HCT116 (cell line): ENCODE measurements around the gene AFAP1. TPM values are rescaled to one million over a fixed set of nuclear protein-coding genes. Genes with fewer than 3 reads are reported as not detected.

Experiments
- ATAC-seq: fragments of 200-7000 bp; cut with Tn5 transposase; 2 replicates; pipeline ENCODE4 v1.9.1; 2020; ENCODE audit warnings: mild to moderate bottlenecking, moderate library complexity
- BruUV-seq: library from RNA; stranded (reverse); fragments of 400-500 nt; replicated peaks from 2 replicates; lab custom pipeline; 2021; lab: Mats Ljungman, UMichigan
- CTCF ChIA-PET: fragments of 300-600 bp; sonication (Branson Sonifier 250); formaldehyde crosslinking; loops from one replicate; lab custom pipeline; 2021; ENCODE audit warnings: antibody characterized with exemption; lab: Charles Lee
- POLR2A ChIA-PET: fragments of 300-600, 350-600 bp; sonication (Branson Sonifier 250); formaldehyde crosslinking; loops from one replicate; lab custom pipeline; 2021; ENCODE audit warnings: antibody characterized with exemption; lab: Charles Lee
- RAD21 ChIA-PET, 2 experiments: fragments of 300-600 bp; sonication (Branson Sonifier 250); formaldehyde crosslinking; loops; one replicate each; lab custom pipeline; 2023; ENCODE audit warnings: low total read pairs in 2 of 2; ENCODE audit not compliant: uncharacterized antibody in 2 of 2, unreplicated experiment in 2 of 2, low non-redundant PET in 1 of 2; lab: Charles Lee
- DNase-seq: peaks from one replicate; pipeline ENCODE4 v3.0.0-alpha.2; 2010; ENCODE audit warnings: low read depth, low spot score
- H2AFZ ChIP-seq: fragments of 200-600 bp; shearing (Covaris generic), sonication (generic); 2 replicates; pipeline ENCODE4 v1.6.1; 2017; ENCODE audit warnings: low read depth, mixed run types, mixed read lengths, antibody characterized with exemption, low read length; ENCODE audit not compliant: poor library complexity, severe bottlenecking
- H3K27ac ChIP-seq: 2 replicates; pipeline ENCODE4 v1.5.1; 2012; ENCODE audit warnings: low read depth, low read length
- H3K27me3 ChIP-seq: fragments of 200-600 bp; sonication (generic); 2 replicates; pipeline ENCODE4 v1.6.1; 2016; ENCODE audit warnings: mixed run types, low read length, mixed read lengths; ENCODE audit not compliant: insufficient read depth
- H3K36me3 ChIP-seq, 2 experiments: fragments of 200-500 bp in 1 of 2; fragments of 200-600 bp in 1 of 2; sonication (Bioruptor generic) in 1 of 2; sonication (generic) in 1 of 2; 2 replicates each; pipeline versions ENCODE4 v1.5.1 to v1.6.1; 2014 to 2016; ENCODE audit warnings: low read length in 2 of 2, inconsistent platforms in 1 of 2, mixed read lengths in 1 of 2, mixed run types in 1 of 2; ENCODE audit not compliant: insufficient read depth in 2 of 2, control insufficient read depth in 1 of 2
- H3K4me1 ChIP-seq, 2 experiments: fragments of 200-600 bp in 1 of 2; sonication (generic) in 1 of 2; 2 replicates each; pipeline versions ENCODE4 v1.5.1 to v1.6.1; 2012 to 2017; ENCODE audit warnings: low read length in 2 of 2, inconsistent platforms in 1 of 2, mild to moderate bottlenecking in 1 of 2, mixed read lengths in 1 of 2, mixed run types in 1 of 2, moderate library complexity in 1 of 2; ENCODE audit not compliant: insufficient read depth in 2 of 2, control insufficient read depth in 1 of 2
- H3K4me2 ChIP-seq: fragments of 200-600 bp; sonication (generic); 2 replicates; pipeline ENCODE4 v1.6.1; 2017; ENCODE audit warnings: mixed run types, low read length, mixed read lengths
- H3K4me3 ChIP-seq, 2 experiments: fragments of 200-600 bp in 1 of 2; sonication (generic) in 1 of 2; replicated peaks in 1 of 2; 2 replicates each; pipeline ENCODE4 v1.5.1; 2011 to 2016; ENCODE audit warnings: low read length in 2 of 2, control low read depth in 1 of 2, low read depth in 1 of 2, mild to moderate bottlenecking in 1 of 2, mixed read lengths in 1 of 2, mixed run types in 1 of 2
- H3K79me2 ChIP-seq: fragments of 200-600 bp; sonication (generic); 2 replicates; pipeline ENCODE4 v1.6.1; 2017; ENCODE audit warnings: mild to moderate bottlenecking, mixed run types, low read length, moderate library complexity, mixed read lengths; ENCODE audit not compliant: insufficient read depth
- H3K9ac ChIP-seq: fragments of 200-600 bp; sonication (generic); 2 replicates; pipeline ENCODE4 v1.6.1; 2016; ENCODE audit warnings: low read length, mixed read lengths
- H3K9me2 ChIP-seq: fragments of 200-600 bp; sonication (generic), shearing (Covaris generic); 2 replicates; pipeline ENCODE4 v1.6.1; 2017; ENCODE audit warnings: mixed run types, mild to moderate bottlenecking, moderate library complexity; ENCODE audit not compliant: insufficient read depth
- H3K9me3 ChIP-seq, 2 experiments: fragments of 200-500 bp in 1 of 2; fragments of 200-600 bp in 1 of 2; sonication (Bioruptor generic) in 1 of 2; sonication (generic) in 1 of 2; 2 replicates each; pipeline ENCODE4 v1.6.1; 2014 to 2017; ENCODE audit warnings: low read length in 2 of 2, mixed read lengths in 2 of 2, inconsistent platforms in 1 of 2, low read depth in 1 of 2, mild to moderate bottlenecking in 1 of 2, mixed run types in 1 of 2, moderate library complexity in 1 of 2; ENCODE audit not compliant: control insufficient read depth in 1 of 2, insufficient read depth in 1 of 2
- H4K20me1 ChIP-seq: fragments of 200-600 bp; sonication (generic), shearing (Covaris generic); 2 replicates; pipeline ENCODE4 v1.6.1; 2017; ENCODE audit warnings: mixed run types, mild to moderate bottlenecking, moderate library complexity; ENCODE audit not compliant: insufficient read depth
- ATF3 ChIP-seq: IDR thresholded peaks from 2 replicates; pipeline ENCODE4 v1.6.1; 2012
- CTCF ChIP-seq, 3 experiments: fragments of 200-600 bp in 1 of 3; sonication (generic) in 1 of 3; IDR thresholded peaks in 2 of 3; conservative IDR thresholded peaks in 1 of 3; 2 replicates each; pipeline ENCODE4 v1.5.1; 2012 to 2017; ENCODE audit warnings: low read depth in 2 of 3, low read length in 2 of 3, antibody characterized with exemption in 1 of 3, borderline replicate concordance in 1 of 3, control low read depth in 1 of 3, mild to moderate bottlenecking in 1 of 3, mixed read lengths in 1 of 3, mixed run types in 1 of 3, moderate library complexity in 1 of 3; ENCODE audit not compliant: insufficient read depth in 1 of 3
- EGR1 ChIP-seq: IDR thresholded peaks from 2 replicates; pipeline ENCODE4 v1.6.1; 2012; ENCODE audit warnings: low read depth
- ELF1 ChIP-seq: IDR thresholded peaks from 2 replicates; pipeline ENCODE4 v1.6.1; 2012; ENCODE audit warnings: low read depth, borderline replicate concordance
- EZH2 ChIP-seq: fragments of 200-600 bp; sonication (generic); IDR thresholded peaks from 2 replicates; pipeline ENCODE4 v1.6.1; 2017; ENCODE audit warnings: antibody characterized with exemption, mixed run types
- EZH2phosphoT487 ChIP-seq: fragments of 200-600 bp; IDR thresholded peaks from 2 replicates; pipeline ENCODE4 v1.6.1; 2018; ENCODE audit warnings: antibody characterized with exemption, borderline replicate concordance
- FOSL1 ChIP-seq: IDR thresholded peaks from 2 replicates; pipeline ENCODE4 v1.6.1; 2012; ENCODE audit warnings: low read depth
- MAX ChIP-seq: IDR thresholded peaks from 2 replicates; pipeline ENCODE4 v1.6.1; 2012
- POLR2AphosphoS5 ChIP-seq: IDR thresholded peaks from 2 replicates; pipeline ENCODE4 v1.6.1; 2011; ENCODE audit warnings: mild to moderate bottlenecking, low read depth, low read length, moderate library complexity
- REST ChIP-seq: IDR thresholded peaks from 2 replicates; pipeline ENCODE4 v1.6.1; 2012; ENCODE audit warnings: low read depth
- SIN3A ChIP-seq: IDR thresholded peaks from 2 replicates; pipeline ENCODE4 v1.6.1; 2012; ENCODE audit warnings: low read depth
- SP1 ChIP-seq: IDR thresholded peaks from 2 replicates; pipeline ENCODE4 v1.6.1; 2012; ENCODE audit warnings: low read depth
- SRF ChIP-seq: IDR thresholded peaks from 2 replicates; pipeline ENCODE4 v1.6.1; 2012; ENCODE audit warnings: low read depth
- TCF7L2 ChIP-seq: IDR thresholded peaks from 2 replicates; pipeline ENCODE4 v1.7.0; 2011; ENCODE audit warnings: borderline replicate concordance, inconsistent platforms; ENCODE audit not compliant: insufficient read depth, insufficient read length; ENCODE audit errors: extremely low read depth
- YY1 ChIP-seq: IDR thresholded peaks from 2 replicates; pipeline ENCODE4 v1.6.1; 2011; ENCODE audit warnings: low read length, low read depth, moderate library complexity, mild to moderate bottlenecking; ENCODE audit not compliant: insufficient replicate concordance; ENCODE audit errors: extremely low read depth
- ZFX ChIP-seq: fragments of 450-650 bp; IDR thresholded peaks from 2 replicates; pipeline ENCODE4 v1.6.1; 2017
- intact Hi-C: fragments of 100-400 bp; cut with micrococcal nuclease; formaldehyde crosslinking; loops from 2 replicates; pipeline ENCODE4 v1.10.0; 2022
- total RNA-seq: library from RNA; stranded (reverse); gene quantifications from one replicate; pipeline ENCODE4 v1.2.1, GENCODE V29; 2021; ENCODE audit not compliant: unreplicated experiment

The AFAP1 gene
- total RNA-seq, 1 experiment from 2014 or later, result 19.4 TPM

GRCh38 chr4:7766661-7767345, 172.9 kb downstream of the AFAP1 start:
- Histone ChIP-seq H4K20me1 (no peaks in the 10 kb centered on the region), H3K27ac (no peak overlapping the region)

More at GRCh38 chr4:7766661-7767345, 172.9 kb downstream of the AFAP1 start:
- ATAC-seq, result no peak
- H3K36me3 ChIP-seq, result peaks cover 0 to 2% of the 10 kb centered on the region in 2 experiments; a peak in 1 of 4 replicates
- no peak for DNase-seq
- intact Hi-C loops, result no loop called here
- no peak overlapping the region for H3K9ac ChIP-seq
- peaks cover 0 to 2% of the 10 kb centered on the region in 2 experiments; a peak in 1 of 4 replicates for H3K4me1 ChIP-seq
- CTCF ChIA-PET, result no interaction called here
- no peak overlapping the region for H2AFZ ChIP-seq
- no peak overlapping the region for H3K4me3 ChIP-seq
- H3K9me2 ChIP-seq, result no peaks in the 10 kb centered on the region
- POLR2A ChIA-PET, result no interaction called here
- BruUV-seq, result no TSS peak
- H3K27me3 ChIP-seq, result no peaks in the 10 kb centered on the region
- RAD21 ChIA-PET, result no interaction called here
- no peaks in the 10 kb centered on the region for H3K79me2 ChIP-seq
- no peak overlapping the region for H3K4me2 ChIP-seq
- H3K9me3 ChIP-seq, result no peaks in the 10 kb centered on the region
- TF ChIP-seq FOSL1 (no peak), SIN3A (no peak), ELF1 (no peak), ZFX (no peak), POLR2AphosphoS5 (no peak), CTCF (IDR thresholded peaks at IDR 0.05 in 2 of 3, conservative IDR thresholded peaks at IDR 0.05 in 1 of 3; ENCODE audit: borderline replicate concordance in 1 of 3, insufficient read depth in 1 of 3, low read depth in 2 of 3, low read length in 2 of 3) (no peak), REST (no peak), SP1 (no peak), SRF (no peak), EZH2 (no peak), YY1 (no peak), TCF7L2 (no peak), MAX (no peak), EGR1 (no peak), ATF3 (no peak), EZH2phosphoT487 (no peak)
